ENCODE measurements around the gene MMP13.

GRCh38 chr11:102929166-102929565 is 26.4 kb downstream of the MMP13 start:
- no peak for TF ChIP-seq POLR2AphosphoS5 (IDR thresholded peaks at IDR 0.05; ENCODE audit: low read depth, low read length)
- no peak for TF ChIP-seq POLR2A (IDR thresholded peaks at IDR 0.05; ENCODE audit: low read depth, low read length)
